Osteoblast (primary cell): ENCODE measurements around the gene ODF2. TPM values are rescaled to one million over a fixed set of nuclear protein-coding genes. Genes with fewer than 3 reads are reported as not detected.
"Not testable (repeated sequence)": the region's sequence is repeated elsewhere in the genome, so short reads cannot be mapped to it uniquely, and the experiment has no call there.

ENCODE experiments used
- DNase-seq: peaks from one replicate; pipeline ENCODE4 v3.0.0; 2011; ENCODE audit warnings: low spot score, mixed read lengths; ENCODE audit not compliant: insufficient read length; ENCODE audit errors: missing footprints
- H2AFZ ChIP-seq: 2 replicates; pipeline ENCODE4 v1.6.0; 2011; ENCODE audit warnings: mild to moderate bottlenecking, low read length
- H3K27ac ChIP-seq: 2 replicates; pipeline ENCODE4 v1.5.1; 2011; ENCODE audit warnings: mild to moderate bottlenecking, low read depth, low read length, moderate library complexity
- H3K27me3 ChIP-seq: 2 replicates; pipeline ENCODE4 v1.6.0; 2012; ENCODE audit warnings: mild to moderate bottlenecking, control low read depth, inconsistent platforms, low read length, moderate library complexity; ENCODE audit not compliant: insufficient read depth
- H3K36me3 ChIP-seq: 2 replicates; pipeline ENCODE4 v1.5.1; 2011; ENCODE audit warnings: mild to moderate bottlenecking, low read length, control low read depth, moderate library complexity; ENCODE audit not compliant: insufficient read depth
- H3K4me1 ChIP-seq: 2 replicates; pipeline ENCODE4 v1.5.1; 2011; ENCODE audit warnings: mild to moderate bottlenecking, low read length, control low read depth, moderate library complexity; ENCODE audit not compliant: insufficient read depth
- H3K4me2 ChIP-seq: 2 replicates; pipeline ENCODE4 v1.6.0; 2011; ENCODE audit warnings: mild to moderate bottlenecking, low read length; ENCODE audit not compliant: insufficient read depth
- H3K4me3 ChIP-seq: fragments of 200-600 bp; sonication (generic); 3 replicates; pipeline ENCODE4 v1.5.1; 2012; ENCODE audit warnings: mild to moderate bottlenecking, low read length, inconsistent platforms; ENCODE audit not compliant: insufficient read depth
- H3K79me2 ChIP-seq: 2 replicates; pipeline ENCODE4 v1.6.0; 2012; ENCODE audit warnings: mild to moderate bottlenecking, low read length, control low read depth, inconsistent platforms; ENCODE audit not compliant: insufficient read depth
- H3K9me3 ChIP-seq: 2 replicates; pipeline ENCODE4 v1.5.1; 2011; ENCODE audit warnings: low read depth, low read length, control low read depth
- H4K20me1 ChIP-seq: 2 replicates; pipeline ENCODE4 v1.6.0; 2012; ENCODE audit warnings: mild to moderate bottlenecking, low read length, control low read depth; ENCODE audit not compliant: insufficient read depth
- total RNA-seq: library from RNA; depleted of rRNA; stranded (reverse); fragments of >200 nt; gene quantifications from 2 replicates; pipeline ENCODE4 v1.2.3, GENCODE V29; 2012
- TF ChIP-seq, protein P1 (sequence below): IDR thresholded peaks from 2 replicates; pipeline ENCODE4 v1.5.1; 2011; ENCODE audit warnings: mild to moderate bottlenecking, low read depth, low read length, moderate library complexity; ENCODE audit errors: extremely low read depth

Gene ODF2
- total RNA-seq, 1 donor, result 26.4 TPM

GRCh38 chr9:128421482-128421996, 34.3 kb upstream of the ODF2 start:
- Histone ChIP-seq H3K4me1 (peaks cover 25% of the 10 kb centered on the region), H3K4me3 (peak overlapping the region; percentile 97), H3K9me3 (no peaks in the 10 kb centered on the region), H3K4me2 (peak overlapping the region; percentile 96), H3K36me3 (peaks cover 27% of the 10 kb centered on the region), H3K79me2 (peaks cover 20% of the 10 kb centered on the region), H3K27ac (peak overlapping the region; percentile 86), H4K20me1 (peaks cover 2% of the 10 kb centered on the region), H2AFZ (peak overlapping the region; percentile 92), H3K27me3 (peaks cover 8% of the 10 kb centered on the region)
- TF ChIP-seq, protein P1, sequence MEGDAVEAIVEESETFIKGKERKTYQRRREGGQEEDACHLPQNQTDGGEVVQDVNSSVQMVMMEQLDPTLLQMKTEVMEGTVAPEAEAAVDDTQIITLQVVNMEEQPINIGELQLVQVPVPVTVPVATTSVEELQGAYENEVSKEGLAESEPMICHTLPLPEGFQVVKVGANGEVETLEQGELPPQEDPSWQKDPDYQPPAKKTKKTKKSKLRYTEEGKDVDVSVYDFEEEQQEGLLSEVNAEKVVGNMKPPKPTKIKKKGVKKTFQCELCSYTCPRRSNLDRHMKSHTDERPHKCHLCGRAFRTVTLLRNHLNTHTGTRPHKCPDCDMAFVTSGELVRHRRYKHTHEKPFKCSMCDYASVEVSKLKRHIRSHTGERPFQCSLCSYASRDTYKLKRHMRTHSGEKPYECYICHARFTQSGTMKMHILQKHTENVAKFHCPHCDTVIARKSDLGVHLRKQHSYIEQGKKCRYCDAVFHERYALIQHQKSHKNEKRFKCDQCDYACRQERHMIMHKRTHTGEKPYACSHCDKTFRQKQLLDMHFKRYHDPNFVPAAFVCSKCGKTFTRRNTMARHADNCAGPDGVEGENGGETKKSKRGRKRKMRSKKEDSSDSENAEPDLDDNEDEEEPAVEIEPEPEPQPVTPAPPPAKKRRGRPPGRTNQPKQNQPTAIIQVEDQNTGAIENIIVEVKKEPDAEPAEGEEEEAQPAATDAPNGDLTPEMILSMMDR, result no peak
- peak; percentile 94 for DNase-seq

- H3K4me1 ChIP-seq, result peaks cover 25% of the 10 kb centered on the region
- H3K9me3 ChIP-seq, H3K27me3 ChIP-seq, H4K20me1 ChIP-seq, DNase-seq: not testable (repeated sequence)
- peak overlapping the region; percentile 92 for H2AFZ ChIP-seq
- peaks cover 32% of the 10 kb centered on the region for H3K36me3 ChIP-seq
- H3K27ac ChIP-seq, result peak overlapping the region; percentile 86
- peaks cover 20% of the 10 kb centered on the region for H3K79me2 ChIP-seq
- H3K4me3 ChIP-seq, result peak overlapping the region; percentile 97
- peak overlapping the region; percentile 96 for H3K4me2 ChIP-seq
Observed at GRCh38 chr9:128422022-128422782, 33.6 kb upstream of the ODF2 start.

GRCh38 chr9:128422783-128423150, 33.0 kb upstream of the ODF2 start:
- H3K9me3 ChIP-seq, result no peaks in the 10 kb centered on the region

GRCh38 chr9:128423356-128423755, 32.5 kb upstream of the ODF2 start:
- H3K9me3 ChIP-seq, H3K4me3 ChIP-seq, H4K20me1 ChIP-seq, H2AFZ ChIP-seq, H3K27me3 ChIP-seq, H3K4me2 ChIP-seq, H3K27ac ChIP-seq, DNase-seq: not testable (repeated sequence)
- H3K79me2 ChIP-seq, result peaks cover 20% of the 10 kb centered on the region
- peaks cover 40% of the 10 kb centered on the region for H3K36me3 ChIP-seq
- peaks cover 25% of the 10 kb centered on the region for H3K4me1 ChIP-seq

More at GRCh38 chr9:128422783-128423150, 33.0 kb upstream of the ODF2 start:
- Histone ChIP-seq H4K20me1 (peaks cover 2% of the 10 kb centered on the region), H3K36me3 (peaks cover 34% of the 10 kb centered on the region), H3K79me2 (peaks cover 20% of the 10 kb centered on the region), H3K27ac (no peak overlapping the region), H2AFZ (no peak overlapping the region), H3K4me2 (no peak overlapping the region), H3K4me3 (no peak overlapping the region), H3K27me3 (no peaks in the 10 kb centered on the region), H3K4me1 (peaks cover 25% of the 10 kb centered on the region)
- no peak for DNase-seq
- TF ChIP-seq, protein P1, result no peak

GRCh38 chr9:128424268-128424780, 31.5 kb upstream of the ODF2 start:
- peaks cover 20% of the 10 kb centered on the region for H3K4me1 ChIP-seq
- no peak overlapping the region for H3K27ac ChIP-seq
- no peaks in the 10 kb centered on the region for H3K9me3 ChIP-seq
- TF ChIP-seq, protein P1, result no peak
- H3K36me3 ChIP-seq, result peaks cover 42% of the 10 kb centered on the region
- H3K79me2 ChIP-seq, result peaks cover 20% of the 10 kb centered on the region
- no peak overlapping the region for H2AFZ ChIP-seq
- H3K27me3 ChIP-seq, result no peaks in the 10 kb centered on the region
- H3K4me3 ChIP-seq, result no peak overlapping the region
- no peak for DNase-seq
- peaks cover 2% of the 10 kb centered on the region for H4K20me1 ChIP-seq
- H3K4me2 ChIP-seq, result no peak overlapping the region
